GM18858 (cell line): ENCODE measurements around the gene SLC6A13.

Experiments used
- ATAC-seq: cut with Tn5 transposase; IDR thresholded peaks from one replicate; pipeline ENCODE4 v1.9.1; 2021; ENCODE audit not compliant: unreplicated experiment

Gene SLC6A13

GRCh38 chr12:234891-235415 lies 27.7 kb downstream of the SLC6A13 start:
- no peak for ATAC-seq

DNA sequence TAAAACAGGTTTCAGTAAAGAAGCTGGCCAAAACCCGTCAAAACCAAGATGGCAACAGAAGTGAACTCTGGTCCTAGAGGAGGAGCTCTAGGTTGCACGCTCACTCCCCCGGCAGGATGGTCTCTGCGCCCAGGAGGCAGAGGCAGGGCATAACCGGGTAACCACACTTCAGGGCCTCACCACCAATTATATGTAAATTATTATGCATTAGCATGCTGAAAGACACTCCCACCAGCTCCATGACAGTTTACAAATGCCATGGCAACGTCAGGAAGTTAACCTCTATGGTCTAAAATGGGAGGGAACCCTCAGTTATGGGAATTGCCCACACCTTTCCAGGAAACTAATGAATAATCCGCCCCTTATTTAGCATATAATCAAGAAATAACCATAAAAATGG lies 28.6 kb downstream of the SLC6A13 start:
- ATAC-seq: no peak

GRCh38 chr12:233615-233968 lies 29.0 kb downstream of the SLC6A13 start:
- ATAC-seq: no peak

DNA sequence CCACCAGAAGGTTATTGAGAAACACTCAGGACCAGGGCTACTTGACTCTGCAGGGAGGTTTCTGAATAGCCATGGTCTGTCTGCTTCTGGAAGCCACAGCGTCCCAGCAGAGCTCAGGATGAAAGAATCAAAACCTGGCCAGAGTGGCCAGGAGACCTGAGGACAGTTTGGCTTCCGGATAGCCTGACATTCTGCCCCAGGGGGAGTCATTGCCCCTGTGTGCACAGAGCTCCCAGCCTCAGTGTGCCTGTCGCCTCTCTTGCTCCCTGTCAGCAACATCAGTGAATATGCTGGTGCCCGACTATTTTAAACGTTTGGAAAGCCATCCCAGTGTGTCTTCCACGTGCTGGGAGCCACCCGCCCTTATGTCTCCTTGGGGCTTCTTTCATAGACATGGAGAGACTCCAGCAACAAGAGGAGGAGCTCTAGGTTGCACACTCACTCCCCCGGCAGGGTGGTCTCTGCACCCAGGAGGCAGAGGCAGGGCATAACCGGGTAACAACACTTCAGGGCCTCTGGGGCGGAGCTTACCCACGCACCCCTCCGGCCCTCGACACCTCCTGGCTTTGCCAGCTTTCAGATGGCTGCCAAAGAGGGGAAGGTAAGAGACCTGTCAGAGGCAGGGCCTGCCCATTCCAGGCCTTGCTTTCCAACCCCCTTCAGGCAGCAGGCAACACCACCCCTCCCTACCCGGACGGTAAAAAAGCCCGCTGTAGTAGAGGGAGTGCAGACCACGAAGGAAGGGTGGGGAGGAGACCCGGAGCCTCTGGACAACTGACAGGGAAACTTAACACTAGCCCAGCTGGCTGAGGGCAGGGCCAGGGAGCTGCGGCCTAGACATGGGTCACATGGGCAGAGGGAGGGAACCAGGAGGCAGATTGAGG lies 29.7 kb downstream of the SLC6A13 start:
- no peak for ATAC-seq

- ATAC-seq: no peak
Measured at GRCh38 chr12:230925-231671, 31.5 kb downstream of the SLC6A13 start.

- ATAC-seq: no peak
Measured at GRCh38 chr12:229441-230191, 33.0 kb downstream of the SLC6A13 start.

DNA sequence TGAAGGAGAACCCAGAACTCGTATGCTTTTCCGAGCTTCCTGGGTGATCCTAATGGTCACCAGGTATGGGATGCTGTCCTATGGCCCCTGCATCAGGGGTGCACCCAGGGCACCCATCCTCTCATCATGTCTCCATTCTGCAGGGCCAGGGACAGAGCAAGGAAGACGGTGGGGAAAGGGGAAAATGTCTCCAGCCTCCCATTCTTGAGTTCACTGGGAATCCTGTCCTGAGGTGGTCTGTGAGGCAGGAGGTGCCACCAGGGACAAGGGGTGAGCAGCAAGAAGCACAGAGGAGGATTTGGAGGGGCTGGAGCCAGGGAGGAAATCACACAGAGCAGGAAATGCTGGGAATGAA lies 33.8 kb downstream of the SLC6A13 start:
- ATAC-seq: no peak

DNA sequence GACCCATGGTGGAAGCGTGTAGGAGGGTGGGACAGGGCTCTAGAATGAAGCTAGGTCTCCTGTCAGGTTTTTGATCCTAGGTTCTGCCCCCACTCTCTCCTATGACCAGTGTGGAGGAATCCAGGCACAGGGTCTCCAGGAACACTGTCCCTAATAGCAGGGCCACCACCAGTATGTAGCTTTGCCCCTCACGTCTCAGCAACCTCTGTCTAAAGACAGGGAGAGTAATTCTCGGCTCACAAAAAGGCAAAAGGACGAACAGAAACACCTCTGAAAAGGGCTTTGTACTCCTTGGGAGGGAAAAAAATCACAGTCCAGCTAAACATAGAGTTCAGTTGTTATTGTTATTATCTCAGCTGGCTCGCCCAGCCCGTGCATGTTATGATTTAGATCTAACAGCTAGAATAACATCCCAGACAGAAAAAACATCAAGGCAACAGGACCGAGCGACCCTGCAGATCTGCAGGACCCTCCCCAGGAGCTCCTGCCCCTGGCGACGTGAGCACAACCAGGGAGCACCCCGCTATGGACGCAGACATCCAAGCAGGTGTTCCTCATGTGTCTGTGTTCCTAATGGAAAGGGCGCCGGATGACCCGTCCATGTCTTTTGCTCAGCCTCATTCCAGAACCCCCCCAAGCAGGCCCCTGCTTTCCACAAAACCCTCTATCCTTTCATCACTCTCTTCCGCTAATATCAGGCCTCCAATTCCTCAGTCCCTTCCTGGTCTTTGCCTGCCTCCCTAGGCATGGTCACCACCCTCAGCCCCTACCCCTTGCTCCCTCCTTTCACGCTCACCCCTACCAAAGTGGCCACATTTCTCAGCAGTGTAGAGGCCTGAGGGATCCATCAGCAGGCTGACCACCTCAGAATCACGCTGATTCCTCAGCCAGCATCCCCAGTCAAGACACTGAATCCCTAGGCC lies 34.5 kb downstream of the SLC6A13 start:
- no peak for ATAC-seq

DNA sequence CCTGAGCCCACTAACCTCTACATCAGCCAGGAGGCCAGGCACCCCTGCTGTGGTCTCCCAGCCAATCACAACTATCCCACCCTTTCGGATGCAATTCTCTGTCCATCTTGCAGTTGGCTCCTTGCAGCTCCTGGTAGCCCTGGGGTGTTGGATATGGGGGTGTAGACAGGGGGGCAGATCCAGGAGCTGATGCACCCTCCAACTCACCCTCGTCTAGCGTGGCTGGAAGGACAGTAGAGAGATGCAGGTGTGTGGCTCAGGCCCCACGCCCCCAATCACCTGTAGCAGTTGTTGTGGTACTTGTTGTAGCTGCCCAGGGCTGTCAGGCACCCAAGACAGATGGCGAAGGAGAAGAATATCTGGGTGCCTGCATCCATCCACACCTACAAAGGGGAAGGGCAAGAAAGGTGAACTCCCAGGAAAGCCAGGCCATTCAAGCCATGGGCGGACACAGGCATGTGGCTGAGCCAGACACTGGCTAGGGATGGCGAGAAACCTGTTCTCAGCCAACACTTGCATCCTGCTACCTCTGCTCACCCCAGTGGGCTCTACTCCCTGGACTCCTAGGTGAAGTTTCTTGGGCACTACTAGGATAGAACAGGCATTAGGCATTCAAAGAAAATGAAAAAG lies 35.2 kb downstream of the SLC6A13 start:
- no peak for ATAC-seq

GRCh38 chr12:226401-226800 lies 36.2 kb downstream of the SLC6A13 start:
- no peak for ATAC-seq

DNA sequence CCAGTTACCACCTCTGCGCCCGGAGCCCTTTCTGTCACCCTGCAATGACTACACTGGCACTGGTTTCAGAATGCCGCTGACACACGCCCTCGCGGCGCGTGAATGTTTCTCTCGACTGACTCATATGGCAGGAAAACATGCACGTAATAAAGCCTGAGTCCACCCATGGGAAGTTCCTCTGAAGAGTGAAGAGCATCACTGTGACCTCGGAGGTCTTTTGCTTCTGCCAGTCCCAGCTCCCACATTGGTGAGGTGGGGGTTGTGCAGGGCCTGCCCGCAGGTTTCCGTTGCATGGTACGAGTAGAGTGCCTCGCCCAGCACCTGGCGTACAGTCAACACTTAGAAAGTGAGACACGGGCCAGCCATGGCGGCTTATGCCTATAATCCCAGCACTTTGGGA lies 37.6 kb downstream of the SLC6A13 start:
- ATAC-seq: no peak

DNA sequence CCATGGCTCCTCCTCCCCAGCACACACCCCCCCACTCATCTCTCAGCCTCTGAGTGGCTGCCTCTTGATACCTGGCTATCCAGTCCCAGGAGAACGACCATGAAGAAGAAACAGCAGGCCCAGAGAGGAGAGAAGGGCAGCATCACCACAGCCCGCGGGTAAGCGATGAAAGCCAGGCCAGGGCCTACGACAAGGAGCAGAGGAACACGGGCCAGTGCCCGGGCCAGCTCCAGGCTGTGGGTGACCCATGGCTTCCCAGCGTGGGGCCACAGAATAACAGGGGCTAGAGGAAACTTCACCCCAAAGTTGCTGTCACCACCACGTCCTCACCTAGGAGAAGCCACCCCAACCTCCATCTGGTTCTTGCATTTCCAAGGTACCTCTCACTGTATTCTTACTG lies 38.3 kb downstream of the SLC6A13 start:
- ATAC-seq: no peak

DNA sequence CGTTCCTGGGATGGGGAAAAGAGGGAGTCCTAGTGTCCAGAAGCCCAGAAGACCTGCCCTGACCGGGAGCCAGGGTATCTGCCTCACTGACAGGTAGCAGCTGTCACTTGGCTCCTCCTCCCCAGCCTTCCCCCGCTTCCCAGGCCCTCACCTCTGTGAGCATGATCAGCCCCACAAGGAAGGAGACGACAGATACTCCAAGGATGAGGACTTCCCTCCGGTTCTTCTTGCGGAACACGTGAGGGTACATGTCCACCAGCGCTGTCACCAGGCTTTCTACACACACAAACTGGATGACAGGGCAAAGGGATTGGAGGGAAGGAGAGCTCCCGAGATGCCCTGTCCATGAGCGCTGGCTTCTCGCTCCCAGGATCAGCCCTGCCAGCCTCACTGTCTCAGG lies 38.8 kb downstream of the SLC6A13 start:
- no peak for ATAC-seq

GRCh38 chr12:221736-222135 lies 40.9 kb downstream of the SLC6A13 start:
- ATAC-seq: no peak

- no peak for ATAC-seq
Measured at GRCh38 chr12:220946-221550, 41.6 kb downstream of the SLC6A13 start.

GRCh38 chr12:220491-220890 lies 42.1 kb downstream of the SLC6A13 start:
- no peak for ATAC-seq

DNA sequence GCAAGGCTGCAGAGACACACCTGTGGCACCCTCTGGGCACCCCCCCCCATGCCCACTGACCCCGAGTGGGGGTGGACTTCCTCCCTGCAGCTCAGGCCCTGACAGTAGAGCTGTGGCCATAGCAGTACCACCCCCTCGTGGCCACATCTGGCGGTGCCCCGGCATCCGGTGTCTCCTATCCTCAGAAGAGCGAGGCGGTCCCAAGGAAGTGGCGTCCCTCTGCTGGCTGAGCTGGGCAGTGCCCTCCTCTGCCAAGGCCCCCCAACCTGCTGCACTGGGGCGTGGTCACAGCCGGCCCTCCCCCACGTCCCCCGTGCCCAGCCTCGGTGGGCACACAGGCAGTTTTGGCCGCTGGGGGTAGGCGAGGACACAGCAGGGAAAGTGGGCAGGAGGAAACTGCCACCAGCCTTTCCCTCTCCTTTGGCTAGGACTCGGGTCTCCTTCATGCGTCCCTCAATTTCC lies 42.7 kb downstream of the SLC6A13 start:
- no peak for ATAC-seq

GRCh38 chr12:218728-219590 lies 43.7 kb downstream of the SLC6A13 start:
- ATAC-seq: no peak

- no peak for ATAC-seq
Measured at GRCh38 chr12:218221-218620, 44.4 kb downstream of the SLC6A13 start.
